Thymus (tissue), 11 donors: ENCODE measurements around the gene TMED8. TPM values are rescaled to one million over a fixed set of nuclear protein-coding genes. Genes with fewer than 3 reads are reported as not detected.
"Not testable (repeated sequence)": the region's sequence is repeated elsewhere in the genome, so short reads cannot be mapped to it uniquely, and the experiment has no call there.

Experiments used
- DNase-seq, 9 donors: peaks; one replicate each; pipeline ENCODE4 v3.0.0-alpha.2; 2013; ENCODE audit warnings: low spot score in 9 of 9, low read depth in 6 of 9, missing footprints in 1 of 9
- H3K27ac ChIP-seq, 2 donors: one replicate each; pipeline ENCODE4 v1.5.1; 2013; ENCODE audit warnings: control low read depth in 1 of 2, low read depth in 1 of 2, low read length in 1 of 2, mild to moderate bottlenecking in 1 of 2, moderate library complexity in 1 of 2
- H3K27me3 ChIP-seq, 2 donors: one replicate each; pipeline ENCODE4 v1.5.1; 2013; ENCODE audit warnings: low read length in 1 of 2; ENCODE audit not compliant: control insufficient read depth in 2 of 2, insufficient read depth in 1 of 2
- H3K36me3 ChIP-seq, 2 donors: one replicate each; pipeline ENCODE4 v1.5.1; 2013; ENCODE audit warnings: low read length in 1 of 2, mild to moderate bottlenecking in 1 of 2, moderate library complexity in 1 of 2; ENCODE audit not compliant: control insufficient read depth in 2 of 2, insufficient read depth in 2 of 2
- H3K4me1 ChIP-seq, 2 donors: one replicate each; pipeline ENCODE4 v1.5.1; 2013; ENCODE audit warnings: low read length in 2 of 2; ENCODE audit not compliant: control insufficient read depth in 2 of 2, insufficient read depth in 2 of 2
- H3K4me3 ChIP-seq, 2 donors: one replicate each; pipeline ENCODE4 v1.5.1; 2013; ENCODE audit warnings: low read length in 2 of 2, control low read depth in 1 of 2, mild to moderate bottlenecking in 1 of 2
- H3K9me3 ChIP-seq, 2 donors: one replicate each; pipeline ENCODE4 v1.5.1; 2013; ENCODE audit warnings: low read length in 1 of 2, mild to moderate bottlenecking in 1 of 2; ENCODE audit not compliant: control insufficient read depth in 2 of 2, insufficient read depth in 1 of 2
- WGBS: extraction: QIAGEN DNeasy Blood & Tissue Kit; methylation state at CpG from one replicate; pipeline ENCODE4 v1.1.7; 2013; 5-methylcytosine and 5-hydroxymethylcytosine counted together
- polyA plus RNA-seq: library from polyadenylated mRNA; stranded (reverse); fragments of 200-250 nt; gene quantifications from one replicate; pipeline ENCODE4 v1.2.3, GENCODE V29; 2013
- total RNA-seq: library from RNA; stranded (reverse); fragments of 120-200 nt; gene quantifications from one replicate; pipeline ENCODE4 v1.2.4, GENCODE V29; 2013
- donor health status: healthy.

The TMED8 gene
- total and polyA plus RNA-seq, 2 donors, result 7.0 to 10.0 TPM

GRCh38 chr14:77337880-77338279 lies 39.0 kb downstream of the TMED8 start:
- Histone ChIP-seq H3K4me3 (no peak overlapping the region), H3K36me3 (peaks cover 25 to 32% of the 10 kb centered on the region in 2 donors), H3K27ac (no peak overlapping the region)

GRCh38 chr14:77337255-77337654 lies 39.6 kb downstream of the TMED8 start:
- not testable (repeated sequence) for H3K27me3 ChIP-seq, H3K9me3 ChIP-seq, H3K4me1 ChIP-seq, DNase-seq, H3K4me3 ChIP-seq, H3K27ac ChIP-seq
- WGBS, result 98% methylated on average over 9 of the region's 9 CpGs
- H3K36me3 ChIP-seq, result peaks cover 21 to 27% of the 10 kb centered on the region in 2 donors

More at GRCh38 chr14:77337880-77338279, 39.0 kb downstream of the TMED8 start:
- no peaks in the 10 kb centered on the region for H3K9me3 ChIP-seq
- 95% methylated on average over 3 of the region's 3 CpGs for WGBS
- no peak for DNase-seq
- no peaks in the 10 kb centered on the region for H3K4me1 ChIP-seq
- H3K27me3 ChIP-seq, result no peaks in the 10 kb centered on the region

- WGBS, result 97% methylated on average over 3 of the region's 3 CpGs
- Histone ChIP-seq H3K4me3 (no peak overlapping the region), H3K9me3 (no peaks in the 10 kb centered on the region), H3K27me3 (no peaks in the 10 kb centered on the region), H3K36me3 (peaks cover 7 to 12% of the 10 kb centered on the region in 2 donors), H3K27ac (no peak overlapping the region), H3K4me1 (no peaks in the 10 kb centered on the region)
- no peak for DNase-seq
Measured at GRCh38 chr14:77335576-77335975, 41.3 kb downstream of the TMED8 start.

GRCh38 chr14:77329872-77330271 lies 47.0 kb downstream of the TMED8 start:
- no peak for DNase-seq
- Histone ChIP-seq H3K27me3 (no peaks in the 10 kb centered on the region), H3K4me3 (no peak overlapping the region), H3K9me3 (no peaks in the 10 kb centered on the region), H3K4me1 (no peaks in the 10 kb centered on the region), H3K27ac (no peak overlapping the region), H3K36me3 (no peaks in the 10 kb centered on the region)
- WGBS, result 96% methylated on average over 7 of the region's 7 CpGs

- Histone ChIP-seq H3K4me3 (no peak overlapping the region), H3K27me3 (no peaks in the 10 kb centered on the region), H3K9me3 (no peaks in the 10 kb centered on the region), H3K36me3 (no peaks in the 10 kb centered on the region), H3K27ac (no peak overlapping the region), H3K4me1 (peaks cover 0 to 5% of the 10 kb centered on the region in 2 donors)
- DNase-seq, result no peak
- 97% methylated on average over 1 of the region's 1 CpG for WGBS
Measured at GRCh38 chr14:77327111-77327510, 49.8 kb downstream of the TMED8 start.

- H3K36me3 ChIP-seq, result no peaks in the 10 kb centered on the region
- 98% methylated on average over 3 of the region's 3 CpGs for WGBS
- H3K27ac ChIP-seq, result no peak overlapping the region
- H3K4me3 ChIP-seq, result no peak overlapping the region
- H3K27me3 ChIP-seq, result no peaks in the 10 kb centered on the region
- H3K9me3 ChIP-seq, result no peaks in the 10 kb centered on the region
- H3K4me1 ChIP-seq, result peaks cover 0 to 8% of the 10 kb centered on the region in 2 donors
- no peak for DNase-seq
Measured at GRCh38 chr14:77325746-77326094, 51.2 kb downstream of the TMED8 start.

GRCh38 chr14:77324816-77325745 lies 51.8 kb downstream of the TMED8 start:
- Histone ChIP-seq H3K27me3 (no peaks in the 10 kb centered on the region), H3K9me3 (no peaks in the 10 kb centered on the region), H3K27ac (no peak overlapping the region), H3K4me1 (peaks cover 0 to 10% of the 10 kb centered on the region in 2 donors), H3K36me3 (no peaks in the 10 kb centered on the region), H3K4me3 (no peak overlapping the region)
- WGBS, result 98% methylated on average over 11 of the region's 11 CpGs
- no peak for DNase-seq

- Histone ChIP-seq H3K27ac (no peak overlapping the region), H3K9me3 (no peaks in the 10 kb centered on the region), H3K36me3 (no peaks in the 10 kb centered on the region), H3K27me3 (no peaks in the 10 kb centered on the region), H3K4me1 (peaks cover 3 to 12% of the 10 kb centered on the region in 2 donors), H3K4me3 (no peak overlapping the region)
- 96% methylated on average over 3 of the region's 3 CpGs for WGBS
- no peak for DNase-seq
Measured at GRCh38 chr14:77324289-77324688, 52.6 kb downstream of the TMED8 start.

- no peaks in the 10 kb centered on the region for H3K36me3 ChIP-seq
- no peak overlapping the region for H3K27ac ChIP-seq
- H3K9me3 ChIP-seq, result no peaks in the 10 kb centered on the region
- H3K4me3 ChIP-seq, result no peak overlapping the region
- H3K4me1 ChIP-seq, result peaks cover 3 to 12% of the 10 kb centered on the region in 2 donors
- 97% methylated on average over 4 of the region's 4 CpGs for WGBS
- no peak for DNase-seq
- H3K27me3 ChIP-seq, result no peaks in the 10 kb centered on the region
Measured at GRCh38 chr14:77323571-77323970, 53.3 kb downstream of the TMED8 start.
